Activated CD4-positive, alpha-beta T cell treated with anti-CD3 and anti-CD28 coated beads for 36 hours (primary cell): Measurements from ENCODE around the gene UPK1B. TPM values are rescaled to one million over a fixed set of nuclear protein-coding genes. Genes with fewer than 3 reads are reported as not detected.
"Not testable (repeated sequence)": the region's sequence is repeated elsewhere in the genome, so short reads cannot be mapped to it uniquely, and the experiment has no call there.

Experiments used
- ATAC-seq: fragments of 200-7000 bp; cut with Tn5 transposase; one replicate; pipeline ENCODE4 v1.10.0; 2021; ENCODE audit warnings: mild to moderate bottlenecking, moderate library complexity
- CTCF ChIA-PET: fragments of 350-600 bp; sonication (Branson Sonifier 250); formaldehyde crosslinking; loops from one replicate; lab custom pipeline; 2021; ENCODE audit warnings: antibody characterized with exemption; lab: Charles Lee
- POLR2A ChIA-PET: fragments of 350-600 bp; sonication (Branson Sonifier 250); formaldehyde crosslinking; loops from one replicate; lab custom pipeline; 2021; ENCODE audit warnings: antibody characterized with exemption, inconsistent platforms; lab: Charles Lee
- DNase-seq: peaks from one replicate; pipeline ENCODE4 v3.0.0-alpha.2; 2020
- H3K27ac Mint-ChIP-seq: one replicate; pipeline ENCODE4 v1.8.0; 2021; ENCODE audit warnings: mixed read lengths
- H3K27me3 Mint-ChIP-seq: one replicate; pipeline ENCODE4 v1.8.0; 2021; ENCODE audit warnings: mixed read lengths
- H3K36me3 Mint-ChIP-seq: one replicate; pipeline ENCODE4 v1.8.0; 2021; ENCODE audit warnings: low read depth, mixed read lengths
- H3K4me1 Mint-ChIP-seq: one replicate; pipeline ENCODE4 v1.8.0; 2021; ENCODE audit warnings: mixed read lengths
- H3K4me3 Mint-ChIP-seq: one replicate; pipeline ENCODE4 v1.8.0; 2021; ENCODE audit warnings: mild to moderate bottlenecking, moderate library complexity, mixed read lengths
- H3K9me3 Mint-ChIP-seq: one replicate; pipeline ENCODE4 v1.8.0; 2021; ENCODE audit warnings: low read depth, mixed read lengths
- intact Hi-C, 2 experiments: fragments of 100-400 bp; cut with DNase I in 1 of 2; cut with micrococcal nuclease in 1 of 2; formaldehyde crosslinking; loops; one replicate each; pipeline versions ENCODE4 v1.14.2 to v1.15.1; 2022 to 2024; cut with DNase I, micrococcal nuclease
- total RNA-seq, 2 experiments: library from RNA; stranded (reverse); gene quantifications; one replicate each; pipeline ENCODE4 v1.2.3, GENCODE V29; 2021

Gene UPK1B
- total RNA-seq, 2 experiments from 2014 or later: 0.25 to 0.41 TPM

DNA sequence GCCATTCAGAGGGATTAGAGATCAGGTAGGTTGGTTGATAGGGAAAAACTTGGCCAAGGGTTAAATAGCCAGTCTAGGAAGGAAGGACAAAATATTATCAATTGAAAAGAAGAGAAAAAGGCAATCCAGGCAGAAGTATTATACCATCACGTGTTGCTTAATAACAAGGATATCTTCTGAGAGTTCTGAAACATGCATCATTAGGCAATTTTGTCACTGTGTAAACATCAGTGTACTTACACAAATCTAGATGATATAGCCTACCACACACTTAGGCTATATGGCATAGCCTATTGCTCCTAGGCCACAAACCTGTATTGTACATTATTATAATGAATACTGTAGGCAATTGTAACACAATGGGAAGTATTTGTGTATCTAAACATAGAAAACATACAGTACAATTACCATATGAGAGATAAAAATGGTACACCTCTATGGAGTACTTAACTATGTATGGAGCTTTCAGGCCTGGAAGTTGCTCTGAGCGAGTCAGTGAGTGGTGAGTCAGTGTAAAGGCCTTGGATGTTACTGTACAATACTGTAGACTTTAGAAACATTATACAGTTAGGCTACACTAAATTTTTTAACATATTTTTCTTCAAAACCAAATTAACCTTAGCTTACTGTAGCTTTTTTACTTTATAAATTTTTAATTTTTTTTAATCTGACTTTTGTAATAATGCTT, 24.8 kb upstream of the UPK1B start:
- H3K4me1 Mint-ChIP-seq: peaks cover 4% of the 10 kb centered on the region
- peaks cover 4% of the 10 kb centered on the region for H3K9me3 Mint-ChIP-seq
- H3K4me3 Mint-ChIP-seq: no peak overlapping the region
- DNase-seq: no peak
- peaks cover 1% of the 10 kb centered on the region for H3K36me3 Mint-ChIP-seq
- no peak for ATAC-seq
- ChIA-PET POLR2A (no interaction called here), CTCF (interaction anchor here (1.5 kb wide), 1 partner anchor 93 kb away, joined by 4 read pairs; no protein-coding TSS in a partner anchor)
- no peaks in the 10 kb centered on the region for H3K27me3 Mint-ChIP-seq
- intact Hi-C loops: no loop called here
- H3K27ac Mint-ChIP-seq: no peak overlapping the region

DNA sequence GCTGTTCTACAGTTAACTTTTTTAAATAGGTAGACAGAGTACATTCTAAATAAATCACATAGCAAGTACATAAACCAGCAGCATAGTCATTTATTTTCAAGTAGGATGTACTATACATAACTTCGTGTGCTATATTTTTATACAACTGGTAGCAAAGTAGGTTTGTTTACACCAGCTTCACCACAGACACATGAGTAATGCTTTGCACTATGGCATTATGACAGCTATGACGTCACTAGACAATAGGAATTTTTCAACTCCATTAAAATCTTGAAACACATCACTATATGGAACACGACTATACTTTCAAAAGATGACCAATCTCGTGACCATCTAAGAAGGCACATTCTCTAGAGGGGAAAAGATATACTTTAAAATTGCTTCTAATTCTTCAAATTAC, 23.9 kb upstream of the UPK1B start:
- CTCF ChIA-PET: interaction anchor here (1.5 kb wide), 1 partner anchor 92 kb away, joined by 4 read pairs; no protein-coding TSS in a partner anchor
- Mint-ChIP-seq H3K27me3 (no peaks in the 10 kb centered on the region), H3K9me3 (peaks cover 12% of the 10 kb centered on the region), H3K4me1 (peaks cover 4% of the 10 kb centered on the region), H3K4me3 (no peak overlapping the region), H3K36me3 (peaks cover 7% of the 10 kb centered on the region), H3K27ac (no peak overlapping the region)
- no peak for DNase-seq
- POLR2A ChIA-PET: no interaction called here
- peak; percentile 38 for ATAC-seq
- intact Hi-C loops: no loop called here

DNA sequence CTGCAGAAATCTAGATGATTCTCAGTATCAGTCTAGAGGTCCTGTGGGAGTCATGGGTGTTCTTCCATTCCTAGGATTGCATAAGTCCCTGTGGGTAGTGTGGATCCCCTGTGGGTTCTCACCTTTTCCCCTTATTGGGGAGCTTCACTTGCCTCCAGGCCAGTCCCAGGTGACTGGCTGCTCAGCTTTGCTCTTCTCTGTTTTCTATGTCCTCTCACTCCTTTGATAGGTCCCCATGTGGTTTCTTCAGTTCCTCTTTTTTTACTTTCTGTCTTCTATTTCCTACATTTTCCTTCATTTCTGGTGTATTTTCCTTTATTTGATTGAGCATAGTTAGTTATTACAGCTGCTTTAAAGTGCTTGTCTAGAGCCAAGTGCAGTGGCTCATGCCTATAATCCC, 16.5 kb upstream of the UPK1B start:
- ChIA-PET POLR2A (no interaction called here), CTCF (interaction anchor here (0.6 to 1.4 kb wide), 3 partner anchors 84 to 128 kb away, joined by 3 to 4 read pairs (median 3); no protein-coding TSS in a partner anchor)
- intact Hi-C loops: no loop called here
- no peak overlapping the region for H3K4me3 Mint-ChIP-seq
- H3K36me3 Mint-ChIP-seq: peaks cover 8% of the 10 kb centered on the region
- DNase-seq (no peak), ATAC-seq (no peak)
- H3K27me3 Mint-ChIP-seq: peaks cover 6% of the 10 kb centered on the region
- H3K27ac Mint-ChIP-seq: no peak overlapping the region
- no peaks in the 10 kb centered on the region for H3K4me1 Mint-ChIP-seq
- peaks cover 22% of the 10 kb centered on the region for H3K9me3 Mint-ChIP-seq

DNA sequence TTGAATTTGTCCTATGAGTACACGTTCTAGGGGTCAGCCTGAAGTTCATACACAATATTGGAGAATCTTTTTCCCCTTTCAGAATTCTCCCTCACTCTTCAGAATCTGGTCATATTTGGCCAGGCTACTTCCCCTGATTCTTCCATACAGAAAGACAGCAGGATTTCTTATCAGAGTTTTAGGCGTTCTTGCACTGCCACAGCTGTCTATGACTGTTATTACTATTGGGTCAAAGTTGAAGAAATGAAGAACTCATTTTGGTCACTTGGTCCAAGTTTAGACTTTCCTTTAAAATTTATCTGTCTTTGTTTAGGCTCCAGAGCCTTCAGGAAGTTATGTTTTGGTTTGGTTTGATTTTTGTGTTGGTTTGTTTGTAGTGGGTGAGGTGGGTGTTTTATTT, 15.4 kb upstream of the UPK1B start:
- Mint-ChIP-seq H3K4me1 (no peaks in the 10 kb centered on the region), H3K27ac (no peak overlapping the region), H3K27me3 (peaks cover 8% of the 10 kb centered on the region), H3K9me3 (peaks cover 22% of the 10 kb centered on the region), H3K4me3 (no peak overlapping the region), H3K36me3 (peaks cover 8% of the 10 kb centered on the region)
- DNase-seq (no peak), ATAC-seq (no peak)
- ChIA-PET POLR2A (no interaction called here), CTCF (interaction anchor here (1.4 kb wide), 1 partner anchor 83 kb away, joined by 3 read pairs; no protein-coding TSS in a partner anchor)
- intact Hi-C loops: no loop called here

DNA sequence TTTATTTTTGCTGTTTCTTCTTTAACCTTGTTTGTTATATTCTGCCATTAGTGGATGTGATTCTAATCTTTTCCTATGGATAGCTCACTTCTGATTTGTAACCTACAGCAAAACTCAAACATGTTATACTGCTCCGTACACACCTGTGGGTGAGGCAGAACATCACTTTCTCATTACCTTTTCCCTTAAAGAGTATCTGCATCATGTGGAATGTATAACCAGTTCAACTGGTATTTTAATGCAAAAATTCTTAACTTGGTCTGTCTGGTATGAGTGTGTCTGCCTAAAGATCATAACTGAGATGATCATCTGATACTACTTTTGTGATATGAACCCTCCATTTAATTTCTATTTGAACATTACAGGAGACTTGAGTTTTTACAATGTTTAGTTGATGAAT, 13.0 kb upstream of the UPK1B start:
- no peak overlapping the region for H3K27ac Mint-ChIP-seq
- H3K27me3 Mint-ChIP-seq: peaks cover 7% of the 10 kb centered on the region
- intact Hi-C loops: no loop called here
- ChIA-PET CTCF (interaction anchor here (0.6 kb wide), 1 partner anchor 117 kb away, joined by 4 read pairs; no protein-coding TSS in a partner anchor), POLR2A (no interaction called here)
- H3K4me1 Mint-ChIP-seq: no peaks in the 10 kb centered on the region
- H3K36me3 Mint-ChIP-seq: peaks cover 3% of the 10 kb centered on the region
- ATAC-seq (no peak), DNase-seq (no peak)
- H3K9me3 Mint-ChIP-seq: peaks cover 6% of the 10 kb centered on the region
- no peak overlapping the region for H3K4me3 Mint-ChIP-seq

DNA sequence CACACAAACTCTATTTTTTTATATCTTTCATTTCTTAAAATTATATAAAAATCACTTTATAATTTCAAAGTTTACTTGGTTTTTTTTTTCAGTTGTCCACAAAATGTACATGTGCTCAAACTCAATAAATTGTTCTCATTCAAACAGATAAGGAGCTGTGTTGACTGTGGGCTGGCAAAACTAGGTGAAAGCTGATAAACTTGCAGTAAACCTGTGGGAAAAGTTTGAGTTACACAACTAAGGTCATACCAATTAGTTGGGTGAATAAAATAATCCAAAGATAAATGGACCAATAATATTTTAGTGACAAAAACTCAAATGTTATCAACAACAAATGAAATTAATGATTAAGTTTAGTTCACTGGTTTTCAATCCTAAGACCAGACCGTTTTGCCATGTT, 12.6 kb upstream of the UPK1B start:
- intact Hi-C loops: no loop called here
- POLR2A ChIA-PET: no interaction called here

DNA sequence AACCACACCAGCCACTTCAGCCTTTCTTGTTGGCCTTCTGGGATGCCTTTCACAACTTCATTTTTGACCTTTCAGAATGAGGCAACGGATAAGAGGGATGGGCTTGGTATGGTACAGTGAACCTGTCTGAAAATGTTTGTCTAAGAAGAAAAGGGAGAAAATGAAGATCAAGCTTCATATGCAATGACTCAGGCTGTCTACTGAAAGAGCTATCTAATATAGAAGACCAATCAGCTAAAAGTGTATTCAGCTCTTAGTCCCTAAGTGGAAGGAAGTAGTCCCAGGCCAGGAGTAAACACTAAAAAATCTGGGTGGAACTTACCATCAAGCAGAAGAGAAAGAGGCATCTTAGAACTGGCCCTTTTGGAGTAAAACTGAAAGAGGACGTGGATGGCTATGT, 12.2 kb upstream of the UPK1B start:
- ATAC-seq (no peak), DNase-seq (no peak)
- Mint-ChIP-seq H3K27me3 (peaks cover 5% of the 10 kb centered on the region), H3K36me3 (peaks cover 3% of the 10 kb centered on the region), H3K27ac (no peak overlapping the region), H3K9me3 (peaks cover 5% of the 10 kb centered on the region), H3K4me3 (no peak overlapping the region), H3K4me1 (no peaks in the 10 kb centered on the region)
- intact Hi-C loops: no loop called here
- ChIA-PET CTCF (interaction anchor here (0.7 to 0.9 kb wide), 2 partner anchors 17 to 93 kb away, joined by 3 read pairs; no protein-coding TSS in a partner anchor), POLR2A (no interaction called here)

More for the DNA sequence above, 12.6 kb upstream of the UPK1B start:
- ATAC-seq (no peak), DNase-seq (no peak)
- Mint-ChIP-seq H3K27me3 (peaks cover 5% of the 10 kb centered on the region), H3K4me3 (no peak overlapping the region), H3K27ac (no peak overlapping the region), H3K9me3 (peaks cover 5% of the 10 kb centered on the region), H3K4me1 (no peaks in the 10 kb centered on the region), H3K36me3 (peaks cover 3% of the 10 kb centered on the region)
- CTCF ChIA-PET: interaction anchor here (0.6 to 0.9 kb wide), 2 partner anchors 17 to 118 kb away, joined by 3 to 4 read pairs; no protein-coding TSS in a partner anchor

DNA sequence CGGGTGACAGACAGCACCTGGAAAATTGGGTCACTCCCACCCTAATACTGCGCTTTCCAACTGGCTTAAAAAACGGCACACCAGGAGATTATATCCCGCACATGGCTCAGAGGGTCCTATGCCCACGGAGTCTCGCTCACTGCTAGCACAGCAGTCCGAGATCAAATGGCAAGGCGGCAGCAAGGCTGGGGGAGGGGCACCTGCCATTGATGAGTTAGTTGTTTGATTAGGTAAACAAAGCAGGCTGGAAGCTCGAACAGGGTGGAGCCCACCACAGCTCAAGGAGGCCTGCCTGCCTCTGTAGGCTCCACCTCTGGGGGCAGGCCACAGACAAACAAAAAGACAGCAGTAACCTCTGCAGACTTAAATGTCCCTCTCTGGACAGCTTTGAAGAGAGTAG, 8.7 kb upstream of the UPK1B start:
- POLR2A ChIA-PET, CTCF ChIA-PET, H3K4me3 Mint-ChIP-seq, H3K4me1 Mint-ChIP-seq, DNase-seq, H3K36me3 Mint-ChIP-seq, H3K27ac Mint-ChIP-seq, intact Hi-C loops, H3K27me3 Mint-ChIP-seq, H3K9me3 Mint-ChIP-seq, ATAC-seq: not testable (repeated sequence)

DNA sequence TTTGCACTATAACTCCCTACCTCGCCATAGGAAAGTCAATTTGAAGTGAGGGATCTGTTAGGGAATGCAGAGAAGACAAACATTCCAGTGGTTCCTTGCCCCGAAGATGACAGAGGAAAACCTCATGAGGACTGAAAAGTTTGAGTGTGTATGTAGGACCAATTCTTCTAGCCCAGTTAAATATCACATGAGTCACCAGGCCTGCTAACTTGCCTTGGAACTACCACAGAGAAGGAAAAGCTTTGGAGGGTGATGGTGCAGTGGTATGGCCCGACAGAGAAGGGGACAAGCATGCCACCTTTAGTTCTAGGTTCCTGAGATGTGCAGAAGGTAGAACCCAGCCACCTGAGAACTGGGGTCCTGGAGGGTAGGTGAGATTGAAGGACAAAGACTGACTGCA, 2.6 kb upstream of the UPK1B start:
- peaks cover 6% of the 10 kb centered on the region for H3K4me1 Mint-ChIP-seq
- DNase-seq (no peak), ATAC-seq (no peak)
- no peak overlapping the region for H3K27ac Mint-ChIP-seq
- ChIA-PET POLR2A (no interaction called here), CTCF (no interaction called here)
- no peaks in the 10 kb centered on the region for H3K27me3 Mint-ChIP-seq
- H3K36me3 Mint-ChIP-seq: no peaks in the 10 kb centered on the region
- no peaks in the 10 kb centered on the region for H3K9me3 Mint-ChIP-seq
- no peak overlapping the region for H3K4me3 Mint-ChIP-seq
- intact Hi-C loops: no loop called here

DNA sequence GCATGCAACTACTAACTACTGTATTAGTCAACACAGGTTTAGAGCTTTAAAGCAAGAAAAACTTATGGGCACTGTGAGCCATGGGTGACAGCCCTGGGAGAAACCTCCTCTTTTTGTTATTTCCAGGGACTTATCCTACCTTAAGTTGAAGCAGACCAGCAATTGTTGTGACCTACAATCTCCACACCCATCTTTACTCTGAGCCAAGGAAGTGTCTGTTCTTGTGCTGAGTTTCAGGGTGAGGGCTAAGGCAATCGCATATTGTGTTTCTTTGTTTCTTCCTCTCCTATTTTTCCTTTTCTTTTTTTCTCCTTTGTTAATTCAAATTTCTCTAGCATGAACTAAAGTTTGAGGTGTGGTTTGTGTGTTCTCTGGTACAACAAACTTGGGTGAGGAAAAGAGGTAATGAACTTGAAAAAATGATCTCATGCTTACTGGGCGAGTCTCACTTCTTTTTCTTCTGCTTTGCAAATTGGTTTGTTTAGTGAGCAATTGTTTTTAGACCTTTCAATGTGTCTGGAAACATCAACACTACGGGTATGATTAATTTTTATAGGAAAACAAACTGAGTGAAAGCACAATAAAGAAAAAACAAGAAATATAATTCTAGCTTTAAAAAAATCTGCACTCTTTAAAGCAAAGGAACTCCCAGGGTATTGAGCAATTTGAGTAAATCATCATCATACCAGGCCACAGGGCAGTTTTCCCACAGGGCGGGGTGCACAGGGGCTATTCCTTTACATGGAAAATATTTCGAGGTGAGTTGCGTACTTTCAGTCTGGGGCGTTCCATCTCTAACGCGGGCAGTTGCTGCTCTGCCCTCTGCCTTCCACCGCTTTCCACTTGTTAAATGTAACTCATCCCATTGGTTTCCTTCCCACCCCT, 2.7 kb downstream of the UPK1B start:
- no peak overlapping the region for H3K27ac Mint-ChIP-seq
- no peak for ATAC-seq

DNA sequence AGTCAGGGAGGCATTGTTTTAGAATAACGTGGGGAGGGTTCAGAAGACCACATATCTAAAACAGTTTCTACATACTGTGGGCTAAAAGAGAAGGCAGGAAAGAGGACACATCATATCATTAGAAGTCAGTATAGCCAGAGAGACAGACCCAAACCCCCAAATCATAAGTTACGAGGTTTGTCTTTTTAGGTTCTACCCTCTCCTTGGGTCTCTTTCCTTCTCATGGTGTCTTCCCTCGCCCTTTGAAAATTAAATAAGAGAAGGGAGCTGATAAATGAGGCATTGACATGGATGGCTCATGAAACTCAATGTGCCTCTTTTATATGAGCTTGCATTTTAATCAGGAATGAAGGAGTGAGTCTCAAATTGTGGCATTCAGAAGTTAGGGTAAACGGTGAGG, 3.4 kb downstream of the UPK1B start:
- no peak for DNase-seq
- Mint-ChIP-seq H3K4me1 (peaks cover 8% of the 10 kb centered on the region), H3K4me3 (no peak overlapping the region), H3K36me3 (no peaks in the 10 kb centered on the region), H3K27ac (no peak overlapping the region), H3K9me3 (no peaks in the 10 kb centered on the region), H3K27me3 (peaks cover 2% of the 10 kb centered on the region)
- POLR2A ChIA-PET: no interaction called here
- intact Hi-C loops: no loop called here
- CTCF ChIA-PET: no interaction called here
- no peak for ATAC-seq

More for the DNA sequence above, 2.7 kb downstream of the UPK1B start:
- peaks cover 8% of the 10 kb centered on the region for H3K4me1 Mint-ChIP-seq
- H3K36me3 Mint-ChIP-seq: no peaks in the 10 kb centered on the region
- no peak for DNase-seq
- CTCF ChIA-PET: no interaction called here
- H3K4me3 Mint-ChIP-seq: no peak overlapping the region
- intact Hi-C loops: no loop called here
- peaks cover 2% of the 10 kb centered on the region for H3K27me3 Mint-ChIP-seq
- POLR2A ChIA-PET: no interaction called here
- H3K9me3 Mint-ChIP-seq: no peaks in the 10 kb centered on the region
